Measurements from ENCODE around the gene LTB4R2.

DNA sequence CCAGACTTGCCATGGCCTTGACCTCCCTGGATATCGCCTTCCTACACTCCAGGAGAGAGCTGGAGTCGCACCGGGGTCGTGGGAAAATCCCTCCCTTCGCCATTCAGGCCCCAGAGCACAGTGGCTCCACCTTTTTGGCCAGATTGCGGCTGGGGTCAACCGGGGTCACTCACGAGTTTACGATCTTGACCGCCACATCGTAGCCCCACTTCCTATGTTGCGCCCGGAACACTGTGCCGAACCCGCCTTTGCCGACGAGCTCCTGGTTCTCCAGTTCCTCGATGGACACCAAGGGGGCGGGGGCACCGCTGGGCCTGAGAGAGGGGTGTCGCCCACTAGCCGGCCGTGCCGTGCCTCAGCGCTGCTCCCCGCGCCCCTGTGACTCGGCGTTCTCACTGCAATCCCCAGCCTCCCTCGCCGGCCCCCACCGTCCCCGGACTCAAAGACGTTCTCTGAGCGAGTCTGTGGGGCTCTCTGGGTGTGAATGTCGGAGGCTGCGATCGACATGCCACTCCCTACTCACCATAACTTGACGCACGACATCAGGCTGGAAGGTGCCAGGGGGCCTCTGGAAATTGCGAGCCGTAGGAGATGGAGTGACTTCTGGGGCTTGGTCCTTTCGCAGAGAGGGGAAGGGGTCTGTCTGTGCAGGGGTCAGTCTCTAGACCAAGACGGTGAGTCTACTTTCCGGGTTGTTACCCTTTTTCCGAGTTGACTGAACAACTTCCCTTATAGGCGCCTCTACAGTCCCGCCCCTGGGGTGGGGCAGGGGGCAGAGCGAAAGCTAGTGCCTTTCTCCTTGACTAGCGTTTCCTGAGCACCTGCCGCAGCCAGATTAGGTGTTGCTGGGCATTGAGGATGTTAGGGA, 29.6 kb downstream of the LTB4R2 start, which contains the start of gene RIPK3:
- TF ChIP-seq, protein P1, sequence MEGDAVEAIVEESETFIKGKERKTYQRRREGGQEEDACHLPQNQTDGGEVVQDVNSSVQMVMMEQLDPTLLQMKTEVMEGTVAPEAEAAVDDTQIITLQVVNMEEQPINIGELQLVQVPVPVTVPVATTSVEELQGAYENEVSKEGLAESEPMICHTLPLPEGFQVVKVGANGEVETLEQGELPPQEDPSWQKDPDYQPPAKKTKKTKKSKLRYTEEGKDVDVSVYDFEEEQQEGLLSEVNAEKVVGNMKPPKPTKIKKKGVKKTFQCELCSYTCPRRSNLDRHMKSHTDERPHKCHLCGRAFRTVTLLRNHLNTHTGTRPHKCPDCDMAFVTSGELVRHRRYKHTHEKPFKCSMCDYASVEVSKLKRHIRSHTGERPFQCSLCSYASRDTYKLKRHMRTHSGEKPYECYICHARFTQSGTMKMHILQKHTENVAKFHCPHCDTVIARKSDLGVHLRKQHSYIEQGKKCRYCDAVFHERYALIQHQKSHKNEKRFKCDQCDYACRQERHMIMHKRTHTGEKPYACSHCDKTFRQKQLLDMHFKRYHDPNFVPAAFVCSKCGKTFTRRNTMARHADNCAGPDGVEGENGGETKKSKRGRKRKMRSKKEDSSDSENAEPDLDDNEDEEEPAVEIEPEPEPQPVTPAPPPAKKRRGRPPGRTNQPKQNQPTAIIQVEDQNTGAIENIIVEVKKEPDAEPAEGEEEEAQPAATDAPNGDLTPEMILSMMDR (IDR thresholded peaks at IDR 0.05): no peak
- TF ChIP-seq ZFX (IDR thresholded peaks at IDR 0.05; ENCODE audit: borderline replicate concordance): no peak

Data from 22Rv1 (cell line).